Activated CD4-positive, alpha-beta memory T cell treated with anti-CD3 and anti-CD28 coated beads for 36 hours (primary cell): ENCODE results near the gene ZNF730. TPM values are rescaled to one million over a fixed set of nuclear protein-coding genes. Genes with fewer than 3 reads are reported as not detected.
"Not testable (repeated sequence)": the region's sequence is repeated elsewhere in the genome, so short reads cannot be mapped to it uniquely, and the experiment has no call there.

ENCODE experiments used
- CTCF ChIA-PET: fragments of 350-600 bp; sonication (Branson Sonifier 250); formaldehyde crosslinking; loops from one replicate; lab custom pipeline; 2021; ENCODE audit warnings: antibody characterized with exemption, inconsistent platforms; lab: Charles Lee
- POLR2A ChIA-PET: fragments of 350-600 bp; sonication (Branson Sonifier 250); formaldehyde crosslinking; loops from one replicate; lab custom pipeline; 2021; ENCODE audit warnings: antibody characterized with exemption; lab: Charles Lee
- DNase-seq: peaks from one replicate; pipeline ENCODE4 v3.0.0-alpha.2; 2020
- H3K27ac Mint-ChIP-seq: one replicate; pipeline ENCODE4 v1.8.0; 2021; ENCODE audit warnings: mixed read lengths
- H3K27me3 Mint-ChIP-seq: one replicate; pipeline ENCODE4 v1.8.0; 2021; ENCODE audit warnings: mixed read lengths
- H3K36me3 Mint-ChIP-seq: one replicate; pipeline ENCODE4 v1.8.0; 2021; ENCODE audit warnings: mixed read lengths
- H3K4me1 Mint-ChIP-seq: one replicate; pipeline ENCODE4 v1.8.0; 2021; ENCODE audit warnings: low read depth, mixed read lengths
- H3K4me3 Mint-ChIP-seq: one replicate; pipeline ENCODE4 v1.8.0; 2021; ENCODE audit warnings: mild to moderate bottlenecking, mixed read lengths
- H3K9me3 Mint-ChIP-seq: one replicate; pipeline ENCODE4 v1.8.0; 2021; ENCODE audit warnings: mixed read lengths
- intact Hi-C: fragments of 100-400 bp; cut with micrococcal nuclease; formaldehyde crosslinking; loops from one replicate; pipeline ENCODE4 v1.15.1; 2023
- total RNA-seq, 2 experiments: library from RNA; stranded (reverse); gene quantifications; one replicate each; pipeline ENCODE4 v1.2.3, GENCODE V29; 2021

ZNF730 gene
- total RNA-seq, 2 experiments from 2014 or later: 0.31 to 0.51 TPM

- H3K9me3 Mint-ChIP-seq, H3K27ac Mint-ChIP-seq, CTCF ChIA-PET, H3K36me3 Mint-ChIP-seq, H3K4me1 Mint-ChIP-seq, POLR2A ChIA-PET, intact Hi-C loops, H3K4me3 Mint-ChIP-seq, H3K27me3 Mint-ChIP-seq, DNase-seq: not testable (repeated sequence)
Observed at GRCh38 chr19:23134211-23134610, 17.4 kb downstream of the ZNF730 start.

- Mint-ChIP-seq H3K27ac (no peak overlapping the region), H3K36me3 (peaks cover 9% of the 10 kb centered on the region), H3K4me3 (no peak overlapping the region), H3K27me3 (no peaks in the 10 kb centered on the region), H3K9me3 (peaks cover 48% of the 10 kb centered on the region), H3K4me1 (no peaks in the 10 kb centered on the region)
- DNase-seq: no peak
- CTCF ChIA-PET: no interaction called here
- POLR2A ChIA-PET: no interaction called here
- intact Hi-C loops: no loop called here
Observed at GRCh38 chr19:23145617-23146415, 29.0 kb downstream of the ZNF730 start.

- intact Hi-C loops: no loop called here
- DNase-seq: no peak
- Mint-ChIP-seq H3K27me3 (no peaks in the 10 kb centered on the region), H3K4me3 (no peak overlapping the region), H3K9me3 (peaks cover 18% of the 10 kb centered on the region), H3K4me1 (no peaks in the 10 kb centered on the region), H3K27ac (no peak overlapping the region), H3K36me3 (peaks cover 1% of the 10 kb centered on the region)
- CTCF ChIA-PET: no interaction called here
- POLR2A ChIA-PET: no interaction called here
Observed at GRCh38 chr19:23160766-23161165, 43.9 kb downstream of the ZNF730 start.

- POLR2A ChIA-PET, H3K9me3 Mint-ChIP-seq, H3K27ac Mint-ChIP-seq, intact Hi-C loops, DNase-seq, H3K27me3 Mint-ChIP-seq, H3K4me1 Mint-ChIP-seq, H3K36me3 Mint-ChIP-seq, H3K4me3 Mint-ChIP-seq, CTCF ChIA-PET: not testable (repeated sequence)
Observed at GRCh38 chr19:23168286-23168685, 51.5 kb downstream of the ZNF730 start.

- ChIA-PET CTCF (no interaction called here), POLR2A (no interaction called here)
- no peak for DNase-seq
- no peaks in the 10 kb centered on the region for H3K4me1 Mint-ChIP-seq
- no peak overlapping the region for H3K4me3 Mint-ChIP-seq
- no peaks in the 10 kb centered on the region for H3K36me3 Mint-ChIP-seq
- H3K27ac Mint-ChIP-seq: no peak overlapping the region
- intact Hi-C loops: no loop called here
- H3K9me3 Mint-ChIP-seq: peaks cover 6% of the 10 kb centered on the region
- H3K27me3 Mint-ChIP-seq: no peaks in the 10 kb centered on the region
Observed at GRCh38 chr19:23183251-23183650, 66.4 kb downstream of the ZNF730 start.

GRCh38 chr19:23190341-23190740 lies 73.5 kb downstream of the ZNF730 start:
- DNase-seq: no peak
- intact Hi-C loops: no loop called here
- H3K4me3 Mint-ChIP-seq: no peak overlapping the region
- no peaks in the 10 kb centered on the region for H3K4me1 Mint-ChIP-seq
- ChIA-PET POLR2A (no interaction called here), CTCF (no interaction called here)
- no peaks in the 10 kb centered on the region for H3K36me3 Mint-ChIP-seq
- no peaks in the 10 kb centered on the region for H3K27me3 Mint-ChIP-seq
- H3K27ac Mint-ChIP-seq: no peak overlapping the region
- H3K9me3 Mint-ChIP-seq: peaks cover 10% of the 10 kb centered on the region

Other genes starting within 250 kb of the ZNF730 start
- not detected for gene ZNF728, start 113.8 kb upstream of the ZNF730 start, total RNA-seq
- gene ZNF724, start 133.4 kb downstream of the ZNF730 start, total RNA-seq: 10 to 100 TPM; 13.6 to 14.5 TPM